DMS153 treated with DMSO at 0.1 percent for 48 hours (cell line): Measurements from ENCODE around the gene CCDC178.

ENCODE experiments used
- DNase-seq: peaks from one replicate; lab custom pipeline; 2025; ENCODE audit not compliant: unreplicated experiment; lab: John Stamatoyannopoulos, UW

The CCDC178 gene

GRCh38 chr18:32920796-32921787, 519.4 kb downstream of the CCDC178 start:
- DNase-seq = no peak

- DNase-seq = peak; percentile 4
Measured at GRCh38 chr18:32919799-32920198, 520.7 kb downstream of the CCDC178 start.

- DNase-seq = no peak
Measured at GRCh38 chr18:32918692-32919250, 521.8 kb downstream of the CCDC178 start.

GRCh38 chr18:32915516-32915915, 525.0 kb downstream of the CCDC178 start:
- no peak for DNase-seq

GRCh38 chr18:32911660-32912284, 528.7 kb downstream of the CCDC178 start:
- no peak for DNase-seq

GRCh38 chr18:32910694-32911296, 529.7 kb downstream of the CCDC178 start:
- no peak for DNase-seq

GRCh38 chr18:32909798-32910561, 530.5 kb downstream of the CCDC178 start:
- DNase-seq = no peak

GRCh38 chr18:32908424-32908805, 532.1 kb downstream of the CCDC178 start:
- no peak for DNase-seq

GRCh38 chr18:32907648-32908423, 532.7 kb downstream of the CCDC178 start:
- no peak for DNase-seq

- DNase-seq = no peak
Measured at GRCh38 chr18:32907311-32907585, 533.3 kb downstream of the CCDC178 start.

GRCh38 chr18:32906506-32907310, 533.8 kb downstream of the CCDC178 start:
- DNase-seq = no peak

- DNase-seq = no peak
Measured at GRCh38 chr18:32905651-32906050, 534.9 kb downstream of the CCDC178 start.

GRCh38 chr18:32902568-32903330, 537.8 kb downstream of the CCDC178 start:
- DNase-seq = no peak

- no peak for DNase-seq
Measured at GRCh38 chr18:32899819-32900218, 540.7 kb downstream of the CCDC178 start.

- DNase-seq = no peak
Measured at GRCh38 chr18:32896776-32897547, 543.6 kb downstream of the CCDC178 start.

GRCh38 chr18:32893915-32894314, 546.6 kb downstream of the CCDC178 start:
- no peak for DNase-seq

GRCh38 chr18:32891797-32892196, 548.7 kb downstream of the CCDC178 start:
- no peak for DNase-seq

GRCh38 chr18:32891130-32891529, 549.4 kb downstream of the CCDC178 start:
- DNase-seq = no peak
